Camera-type eye (tissue), 1 donor: ENCODE measurements around the gene GTF2I. TPM values are rescaled to one million over a fixed set of nuclear protein-coding genes. Genes with fewer than 3 reads are reported as not detected.

Experiments
- total RNA-seq: library from RNA; depleted of rRNA; stranded (reverse); fragments of >200 nt; gene quantifications from one replicate; pipeline ENCODE4 v1.2.3, GENCODE V29; 2014

Gene GTF2I
- total RNA-seq, result 388 TPM

GRCh38 chr7:74657692-74658177 is at the start of gene GTF2I:
TSS of gene GTF2I (plus strand) at chr7:74657718. CDS start at chr7:74689129, 31,411 bp downstream.

GRCh38 chr7:74773760-74774750 is 116.5 kb downstream of the GTF2I start, which contains the start of gene NCF1:
TSS of gene NCF1 (plus strand) at chr7:74774011. CDS start at chr7:74774032, 21 bp downstream.

Other genes starting within 250 kb of the GTF2I start
- 42.5 TPM for gene GTF2IRD1, start 203.8 kb upstream of the GTF2I start, total RNA-seq
- gene NCF1, start 116.3 kb downstream of the GTF2I start, total RNA-seq, result 1.6 TPM
- 25.9 TPM for gene GTF2IRD2, start 193.9 kb downstream of the GTF2I start, total RNA-seq